GM21526 (cell line): ENCODE results near the gene MED12L.

Experiments used
- ATAC-seq: cut with Tn5 transposase; IDR thresholded peaks from one replicate; pipeline ENCODE4 v1.9.1; 2021; ENCODE audit warnings: moderate library complexity; ENCODE audit not compliant: unreplicated experiment, low FRiP score

Gene MED12L

GRCh38 chr3:151133175-151133574, 47.7 kb downstream of the MED12L start:
- no peak for ATAC-seq

- ATAC-seq: no peak
Measured at GRCh38 chr3:151133917-151134450, 48.5 kb downstream of the MED12L start.

- no peak for ATAC-seq
Measured at GRCh38 chr3:151135541-151136337, 50.3 kb downstream of the MED12L start.

- ATAC-seq: no peak
Measured at GRCh38 chr3:151142929-151143328, 57.5 kb downstream of the MED12L start.

- ATAC-seq: no peak
Measured at GRCh38 chr3:151144016-151144415, 58.6 kb downstream of the MED12L start.

GRCh38 chr3:151144760-151145159, 59.3 kb downstream of the MED12L start:
- ATAC-seq: no peak

- ATAC-seq: no peak
Measured at GRCh38 chr3:151145713-151146070, 60.2 kb downstream of the MED12L start.

- peak; percentile 86 for ATAC-seq
Measured at GRCh38 chr3:151146071-151146730, 60.7 kb downstream of the MED12L start.

- no peak for ATAC-seq
Measured at GRCh38 chr3:151146731-151147091, 61.2 kb downstream of the MED12L start.

- no peak for ATAC-seq
Measured at GRCh38 chr3:151147299-151147698, 61.8 kb downstream of the MED12L start.

- ATAC-seq: no peak
Measured at GRCh38 chr3:151152455-151153079, 67.1 kb downstream of the MED12L start.

- no peak for ATAC-seq
Measured at GRCh38 chr3:151154566-151154965, 69.1 kb downstream of the MED12L start.

- no peak for ATAC-seq
Measured at GRCh38 chr3:151155409-151156128, 70.1 kb downstream of the MED12L start.

- peak; percentile 72 for ATAC-seq
Measured at GRCh38 chr3:151156618-151157216, 71.3 kb downstream of the MED12L start.

- ATAC-seq: no peak
Measured at GRCh38 chr3:151159806-151160205, 74.3 kb downstream of the MED12L start.

- no peak for ATAC-seq
Measured at GRCh38 chr3:151165226-151165625, 79.8 kb downstream of the MED12L start.

- no peak for ATAC-seq
Measured at GRCh38 chr3:151166161-151166560, 80.7 kb downstream of the MED12L start.

GRCh38 chr3:151168269-151169094, 83.0 kb downstream of the MED12L start:
- peak; percentile 49 for ATAC-seq

- ATAC-seq: peak; percentile 58
Measured at GRCh38 chr3:151169262-151169947, 83.9 kb downstream of the MED12L start.
